Panc1 (cell line): Measurements from ENCODE around the gene STRADA. TPM values are rescaled to one million over a fixed set of nuclear protein-coding genes. Genes with fewer than 3 reads are reported as not detected.

Experiments used
- ATAC-seq: fragments of 200-7000 bp; cut with Tn5 transposase; 2 replicates; pipeline ENCODE4 v1.9.1; 2020; ENCODE audit warnings: mild to moderate bottlenecking, moderate library complexity
- BruUV-seq: library from RNA; stranded (reverse); fragments of 400-500 nt; replicated peaks from 2 replicates; lab custom pipeline; 2021; lab: Mats Ljungman, UMichigan
- CTCF ChIA-PET: fragments of 300-600 bp; sonication (Branson Sonifier 250); formaldehyde crosslinking; loops from one replicate; lab custom pipeline; 2022; ENCODE audit warnings: antibody characterized with exemption; lab: Charles Lee
- POLR2A ChIA-PET: fragments of 300-600 bp; sonication (Branson Sonifier 250); formaldehyde crosslinking; loops from one replicate; lab custom pipeline; 2022; ENCODE audit warnings: antibody characterized with exemption; lab: Charles Lee
- DNase-seq: peaks from one replicate; pipeline ENCODE4 v3.0.0-alpha.2; 2010; ENCODE audit warnings: low read depth, low spot score
- H3K27ac ChIP-seq: 2 replicates; pipeline ENCODE4 v1.5.1; 2011; ENCODE audit warnings: mild to moderate bottlenecking, low read length, inconsistent platforms
- H3K27me3 ChIP-seq: fragments of 200-500 bp; sonication (Bioruptor generic); 2 replicates; pipeline ENCODE4 v1.6.0; 2014; ENCODE audit warnings: low read length, inconsistent platforms; ENCODE audit not compliant: control insufficient read depth, insufficient read depth
- H3K36me3 ChIP-seq: fragments of 200-500 bp; sonication (Bioruptor generic); 2 replicates; pipeline ENCODE4 v1.5.1; 2014; ENCODE audit warnings: inconsistent platforms, mild to moderate bottlenecking, low read length, moderate library complexity; ENCODE audit not compliant: control insufficient read depth, insufficient read depth
- H3K4me1 ChIP-seq: 2 replicates; pipeline ENCODE4 v1.5.1; 2011; ENCODE audit warnings: inconsistent platforms, mild to moderate bottlenecking, low read length, moderate library complexity; ENCODE audit not compliant: control insufficient read depth, insufficient read depth
- H3K4me3 ChIP-seq, 2 experiments: 2 replicates each; pipeline ENCODE4 v1.5.1; 2011 to 2012; ENCODE audit warnings: low read depth in 2 of 2, low read length in 2 of 2, mild to moderate bottlenecking in 2 of 2, inconsistent platforms in 1 of 2, moderate library complexity in 1 of 2
- H3K9me3 ChIP-seq: fragments of 200-500 bp; sonication (Bioruptor generic); 2 replicates; pipeline ENCODE4 v1.5.1; 2014; ENCODE audit warnings: low read depth, mild to moderate bottlenecking, inconsistent platforms, low read length, moderate library complexity; ENCODE audit not compliant: control insufficient read depth, insufficient read depth
- POLR2AphosphoS5 ChIP-seq: IDR thresholded peaks from 2 replicates; pipeline ENCODE4 v1.6.1; 2012; ENCODE audit warnings: mild to moderate bottlenecking, low read depth, low read length, moderate library complexity
- SIN3A ChIP-seq: IDR thresholded peaks from 2 replicates; pipeline ENCODE4 v1.6.1; 2012; ENCODE audit warnings: low read depth, mild to moderate bottlenecking, low read length, moderate library complexity, borderline replicate concordance; ENCODE audit not compliant: insufficient read depth
- TCF7L2 ChIP-seq: IDR thresholded peaks from 2 replicates; pipeline ENCODE4 v1.6.1; 2011; ENCODE audit warnings: mild to moderate bottlenecking, low read depth, low read length, inconsistent platforms
- in situ Hi-C: cut with HindIII; loops from 2 replicates; pipeline ENCODE4 v1.10.0; 2016; ENCODE audit warnings: low sequenced_read_pairs, low pct_unique_long_range_greater_than_20kb
- intact Hi-C: fragments of 100-400 bp; cut with micrococcal nuclease; formaldehyde crosslinking; loops from one replicate; pipeline ENCODE4 v1.10.0; 2022; ENCODE audit not compliant: unreplicated experiment
- total RNA-seq: library from RNA; stranded (reverse); gene quantifications from one replicate; pipeline ENCODE4 v1.2.1, GENCODE V29; 2021; ENCODE audit not compliant: unreplicated experiment
- TF ChIP-seq, protein P1 (sequence below): fragments of 450-650 bp; IDR thresholded peaks from 2 replicates; pipeline ENCODE4 v1.5.1; 2017; ENCODE audit warnings: mild to moderate bottlenecking
- TF ChIP-seq, protein P2 (sequence below), 2 experiments: IDR thresholded peaks; 2 replicates each; pipeline ENCODE4 v1.6.1; 2011 to 2012; ENCODE audit warnings: low read depth in 2 of 2, control low read depth in 1 of 2, low read length in 1 of 2, mild to moderate bottlenecking in 1 of 2, moderate library complexity in 1 of 2; ENCODE audit not compliant: insufficient read depth in 1 of 2

STRADA gene
- total RNA-seq, 1 experiment from 2014 or later = 26.0 TPM

DNA sequence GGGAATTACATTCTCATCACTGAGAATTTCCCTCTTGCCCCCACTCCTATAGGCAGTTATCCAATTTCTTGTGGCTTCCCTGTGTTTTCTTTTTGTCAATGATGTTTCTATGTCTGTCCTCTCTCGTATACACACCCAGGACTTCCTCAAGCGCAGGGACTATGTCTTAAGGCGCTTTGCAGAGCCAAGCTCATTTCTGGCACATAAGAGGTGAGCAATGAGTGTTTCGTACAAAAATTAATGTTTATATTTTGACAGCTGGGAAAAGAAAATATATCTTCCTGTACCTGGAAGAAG lies 33.3 kb upstream of the STRADA start:
- DNase-seq = no peak
- Histone ChIP-seq H3K36me3 (peaks cover 27% of the 10 kb centered on the region), H3K9me3 (no peaks in the 10 kb centered on the region), H3K27me3 (no peaks in the 10 kb centered on the region), H3K4me1 (peaks cover 6% of the 10 kb centered on the region), H3K4me3 (peak overlapping the region; percentile 96 to 97), H3K27ac (peak overlapping the region; percentile 90)
- ATAC-seq = no peak
- in situ Hi-C loops = no loop called here
- BruUV-seq = TSS peak; percentile 68
- intact Hi-C loops = no loop called here
- ChIA-PET POLR2A (no interaction called here), CTCF (no interaction called here)
- TF ChIP-seq TCF7L2 (no peak), POLR2AphosphoS5 (no peak), SIN3A (no peak)
- TF ChIP-seq, protein P1, sequence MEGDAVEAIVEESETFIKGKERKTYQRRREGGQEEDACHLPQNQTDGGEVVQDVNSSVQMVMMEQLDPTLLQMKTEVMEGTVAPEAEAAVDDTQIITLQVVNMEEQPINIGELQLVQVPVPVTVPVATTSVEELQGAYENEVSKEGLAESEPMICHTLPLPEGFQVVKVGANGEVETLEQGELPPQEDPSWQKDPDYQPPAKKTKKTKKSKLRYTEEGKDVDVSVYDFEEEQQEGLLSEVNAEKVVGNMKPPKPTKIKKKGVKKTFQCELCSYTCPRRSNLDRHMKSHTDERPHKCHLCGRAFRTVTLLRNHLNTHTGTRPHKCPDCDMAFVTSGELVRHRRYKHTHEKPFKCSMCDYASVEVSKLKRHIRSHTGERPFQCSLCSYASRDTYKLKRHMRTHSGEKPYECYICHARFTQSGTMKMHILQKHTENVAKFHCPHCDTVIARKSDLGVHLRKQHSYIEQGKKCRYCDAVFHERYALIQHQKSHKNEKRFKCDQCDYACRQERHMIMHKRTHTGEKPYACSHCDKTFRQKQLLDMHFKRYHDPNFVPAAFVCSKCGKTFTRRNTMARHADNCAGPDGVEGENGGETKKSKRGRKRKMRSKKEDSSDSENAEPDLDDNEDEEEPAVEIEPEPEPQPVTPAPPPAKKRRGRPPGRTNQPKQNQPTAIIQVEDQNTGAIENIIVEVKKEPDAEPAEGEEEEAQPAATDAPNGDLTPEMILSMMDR = no peak
- TF ChIP-seq, protein P2, sequence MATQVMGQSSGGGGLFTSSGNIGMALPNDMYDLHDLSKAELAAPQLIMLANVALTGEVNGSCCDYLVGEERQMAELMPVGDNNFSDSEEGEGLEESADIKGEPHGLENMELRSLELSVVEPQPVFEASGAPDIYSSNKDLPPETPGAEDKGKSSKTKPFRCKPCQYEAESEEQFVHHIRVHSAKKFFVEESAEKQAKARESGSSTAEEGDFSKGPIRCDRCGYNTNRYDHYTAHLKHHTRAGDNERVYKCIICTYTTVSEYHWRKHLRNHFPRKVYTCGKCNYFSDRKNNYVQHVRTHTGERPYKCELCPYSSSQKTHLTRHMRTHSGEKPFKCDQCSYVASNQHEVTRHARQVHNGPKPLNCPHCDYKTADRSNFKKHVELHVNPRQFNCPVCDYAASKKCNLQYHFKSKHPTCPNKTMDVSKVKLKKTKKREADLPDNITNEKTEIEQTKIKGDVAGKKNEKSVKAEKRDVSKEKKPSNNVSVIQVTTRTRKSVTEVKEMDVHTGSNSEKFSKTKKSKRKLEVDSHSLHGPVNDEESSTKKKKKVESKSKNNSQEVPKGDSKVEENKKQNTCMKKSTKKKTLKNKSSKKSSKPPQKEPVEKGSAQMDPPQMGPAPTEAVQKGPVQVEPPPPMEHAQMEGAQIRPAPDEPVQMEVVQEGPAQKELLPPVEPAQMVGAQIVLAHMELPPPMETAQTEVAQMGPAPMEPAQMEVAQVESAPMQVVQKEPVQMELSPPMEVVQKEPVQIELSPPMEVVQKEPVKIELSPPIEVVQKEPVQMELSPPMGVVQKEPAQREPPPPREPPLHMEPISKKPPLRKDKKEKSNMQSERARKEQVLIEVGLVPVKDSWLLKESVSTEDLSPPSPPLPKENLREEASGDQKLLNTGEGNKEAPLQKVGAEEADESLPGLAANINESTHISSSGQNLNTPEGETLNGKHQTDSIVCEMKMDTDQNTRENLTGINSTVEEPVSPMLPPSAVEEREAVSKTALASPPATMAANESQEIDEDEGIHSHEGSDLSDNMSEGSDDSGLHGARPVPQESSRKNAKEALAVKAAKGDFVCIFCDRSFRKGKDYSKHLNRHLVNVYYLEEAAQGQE (IDR thresholded peaks at IDR 0.05; ENCODE audit: insufficient read depth in 1 of 2, low read depth in 2 of 2, low read length in 1 of 2) = no peak

DNA sequence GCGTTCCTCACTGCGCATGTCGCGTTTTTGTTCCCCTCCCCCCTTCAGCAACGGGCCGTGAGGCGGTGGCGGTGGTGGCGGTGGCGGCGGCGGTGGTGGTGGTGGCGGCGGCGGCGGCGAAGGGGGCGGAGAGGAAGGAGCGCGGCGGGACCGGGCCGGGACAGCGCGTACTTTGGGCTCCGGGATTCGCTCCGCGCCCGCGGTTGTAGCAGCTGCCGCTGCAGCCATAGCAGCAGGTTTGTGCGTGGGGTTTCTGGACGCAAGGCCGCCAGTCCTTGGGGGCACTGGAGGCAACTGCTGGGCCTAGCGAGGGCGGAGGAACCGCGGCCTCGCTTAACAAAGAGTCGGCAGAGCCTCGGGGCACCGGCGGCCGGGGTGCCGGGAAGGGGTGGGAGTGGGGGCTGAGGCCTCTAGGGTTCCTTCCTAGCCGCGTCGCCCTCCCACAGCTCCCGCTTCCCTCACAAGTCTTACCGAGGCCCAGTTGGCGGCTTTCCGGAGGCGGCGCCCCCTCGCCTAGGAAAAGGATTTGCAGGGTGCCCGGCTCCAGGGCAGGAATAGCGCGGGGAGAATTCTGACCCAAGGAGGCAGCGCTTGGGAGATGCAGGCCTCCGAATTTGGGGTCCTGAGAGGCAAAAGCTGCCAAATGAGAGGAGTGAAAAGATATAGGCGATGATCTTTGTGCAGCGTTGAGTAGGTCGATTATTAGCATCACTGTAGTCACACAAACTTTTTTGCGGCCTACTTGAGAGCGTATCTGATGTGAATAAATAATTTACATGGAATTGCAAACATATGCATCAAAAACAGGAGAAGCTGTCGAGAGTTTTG lies 32.8 kb upstream of the STRADA start, which contains the start of gene DDX42:
Gene DDX42, plus strand, starts transcription at position 30 of the 828 bp plus-strand sequence. CDS start 12,880 bp downstream, outside the sequence.
- peaks cover 27% of the 10 kb centered on the region for H3K36me3 ChIP-seq
- in situ Hi-C loops = no loop called here
- BruUV-seq = no TSS peak
- peaks cover 6% of the 10 kb centered on the region for H3K4me1 ChIP-seq
- peak within 1 kb of the TSS; percentile 96 to 97 for H3K4me3 ChIP-seq
- intact Hi-C loops = no loop called here
- no peaks in the 10 kb centered on the region for H3K9me3 ChIP-seq
- CTCF ChIA-PET = interaction anchor here (0.6 to 0.7 kb wide), 2 partner anchors 75 to 759 kb away, joined by 4 to 8 read pairs; no protein-coding TSS in a partner anchor
- H3K27me3 ChIP-seq = no peaks in the 10 kb centered on the region
- peak within 1 kb of the TSS; percentile 98 for H3K27ac ChIP-seq
- ATAC-seq (peak; percentile 19), DNase-seq (no peak)
- POLR2A ChIA-PET = interaction anchor here (0.7 to 1.0 kb wide), 3 partner anchors 12 to 53 kb away, joined by 3 to 5 read pairs (median 5); partner anchors contain the start of gene PSMC5
- no peak for TF ChIP-seq TCF7L2
